IMR-90 (cell line): ENCODE results near the gene FAR2. TPM values are rescaled to one million over a fixed set of nuclear protein-coding genes. Genes with fewer than 3 reads are reported as not detected.

Source experiments
- ATAC-seq: fragments of 200-7000 bp; cut with Tn5 transposase; 2 replicates; pipeline ENCODE4 v1.9.1; 2020; ENCODE audit warnings: low read depth, mild to moderate bottlenecking, moderate library complexity
- BruUV-seq: library from RNA; stranded (reverse); fragments of 400-500 nt; replicated peaks from 2 replicates; lab custom pipeline; 2021; lab: Mats Ljungman, UMichigan
- CTCF ChIA-PET: fragments of 300-600 bp; formaldehyde crosslinking; extraction: SDS; loops from one replicate; lab custom pipeline; 2021; ENCODE audit warnings: antibody characterized with exemption; lab: Yijun Ruan, JAX
- POLR2A ChIA-PET: fragments of 300-600 bp; sonication (Branson Sonifier 250); formaldehyde crosslinking; loops from one replicate; lab custom pipeline; 2022; ENCODE audit warnings: antibody characterized with exemption; ENCODE audit not compliant: unreplicated experiment; lab: Charles Lee
- DNase-seq: peaks from one replicate; pipeline ENCODE4 v3.0.0; 2013
- H2AFZ ChIP-seq: replicated peaks from 2 replicates; pipeline ENCODE3; 2013; ENCODE audit warnings: low read length, mild to moderate bottlenecking; ENCODE audit not compliant: poor library complexity
- H2AK5ac ChIP-seq: 2 replicates; pipeline ENCODE4 v1.6.1; 2013; ENCODE audit warnings: low read depth, low read length, inconsistent platforms
- H2AK9ac ChIP-seq: replicated peaks from 2 replicates; pipeline ENCODE3; 2013; ENCODE audit warnings: mild to moderate bottlenecking, low read depth, low read length, moderate library complexity; ENCODE audit not compliant: poor library complexity
- H2BK120ac ChIP-seq: 2 replicates; pipeline ENCODE4 v1.6.1; 2013; ENCODE audit warnings: low read depth, low read length, inconsistent platforms
- H2BK15ac ChIP-seq: 3 replicates; pipeline ENCODE4 v1.6.1; 2013; ENCODE audit warnings: low read depth, low read length, inconsistent platforms
- H2BK20ac ChIP-seq: 2 replicates; pipeline ENCODE4 v1.6.1; 2013; ENCODE audit warnings: low read depth, mild to moderate bottlenecking, inconsistent platforms, low read length, moderate library complexity
- H2BK5ac ChIP-seq: 2 replicates; pipeline ENCODE4 v1.6.1; 2013; ENCODE audit warnings: mild to moderate bottlenecking, low read depth, low read length, inconsistent platforms; ENCODE audit not compliant: poor library complexity, severe bottlenecking
- H3K14ac ChIP-seq: replicated peaks from 2 replicates; pipeline ENCODE4 v1.6.1; 2013; ENCODE audit warnings: low read depth, low read length, inconsistent platforms
- H3K18ac ChIP-seq: 2 replicates; pipeline ENCODE4 v1.6.1; 2013; ENCODE audit warnings: low read depth, low read length, control low read depth
- H3K23ac ChIP-seq: 2 replicates; pipeline ENCODE4 v1.6.1; 2013; ENCODE audit warnings: low read depth, low read length, inconsistent platforms
- H3K27ac ChIP-seq: 2 replicates; pipeline ENCODE4 v1.5.1; 2013; ENCODE audit warnings: mild to moderate bottlenecking, control low read depth, low read length; ENCODE audit not compliant: insufficient read depth
- H3K27me3 ChIP-seq: 2 replicates; pipeline ENCODE4 v1.6.1; 2013; ENCODE audit warnings: low read length; ENCODE audit not compliant: control insufficient read depth, insufficient read depth
- H3K36me3 ChIP-seq: 2 replicates; pipeline ENCODE4 v1.6.1; 2013; ENCODE audit warnings: low read length, mixed read lengths; ENCODE audit not compliant: control insufficient read depth, insufficient read depth
- H3K4ac ChIP-seq: 2 replicates; pipeline ENCODE4 v1.6.1; 2013; ENCODE audit warnings: low read depth, low read length, inconsistent platforms
- H3K4me1 ChIP-seq: 2 replicates; pipeline ENCODE4 v1.6.1; 2013; ENCODE audit warnings: low read length, mixed read lengths; ENCODE audit not compliant: control insufficient read depth, insufficient read depth
- H3K4me2 ChIP-seq: 2 replicates; pipeline ENCODE4 v1.6.1; 2013; ENCODE audit warnings: low read depth, mild to moderate bottlenecking, control low read depth, low read length, moderate library complexity
- H3K4me3 ChIP-seq: 2 replicates; pipeline ENCODE4 v1.5.1; 2013; ENCODE audit warnings: low read depth, mild to moderate bottlenecking, control low read depth, low read length, moderate library complexity; ENCODE audit not compliant: insufficient read depth
- H3K56ac ChIP-seq: 2 replicates; pipeline ENCODE4 v1.6.1; 2013; ENCODE audit warnings: low read length, inconsistent platforms; ENCODE audit not compliant: insufficient read depth; ENCODE audit errors: extremely low read depth
- H3K79me1 ChIP-seq, 2 experiments: 2 replicates each; pipeline ENCODE4 v1.6.1; 2013; ENCODE audit warnings: low read length in 2 of 2, inconsistent platforms in 1 of 2, low read depth in 1 of 2
- H3K9ac ChIP-seq: 2 replicates; pipeline ENCODE4 v1.6.1; 2013; ENCODE audit warnings: low read depth, low read length, control low read depth
- H3K9me1 ChIP-seq: 2 replicates; pipeline ENCODE4 v1.6.1; 2013; ENCODE audit warnings: low read length, inconsistent platforms; ENCODE audit not compliant: insufficient read depth
- H3K9me3 ChIP-seq: 2 replicates; pipeline ENCODE4 v1.6.1; 2013; ENCODE audit warnings: low read length; ENCODE audit not compliant: control insufficient read depth, insufficient read depth
- H4K20me1 ChIP-seq: 2 replicates; pipeline ENCODE4 v1.6.1; 2013; ENCODE audit warnings: low read length, inconsistent platforms; ENCODE audit not compliant: insufficient read depth
- H4K5ac ChIP-seq: 2 replicates; pipeline ENCODE4 v1.6.1; 2013; ENCODE audit warnings: mild to moderate bottlenecking, low read depth, low read length, control low read depth
- H4K8ac ChIP-seq, 2 experiments: 2 replicates each; pipeline ENCODE4 v1.6.1; 2013; ENCODE audit warnings: low read depth in 2 of 2, low read length in 2 of 2, control low read depth in 1 of 2, inconsistent platforms in 1 of 2
- H4K91ac ChIP-seq: 2 replicates; pipeline ENCODE4 v1.6.1; 2013; ENCODE audit warnings: low read depth, low read length, inconsistent platforms; ENCODE audit not compliant: insufficient read depth
- BHLHE40 ChIP-seq: fragments of 150-350 bp; IDR thresholded peaks from 2 replicates; pipeline ENCODE4 v1.6.1; 2016; ENCODE audit warnings: mild to moderate bottlenecking, low read depth, low read length
- CEBPB ChIP-seq: IDR thresholded peaks from 2 replicates; pipeline ENCODE4 v1.6.1; 2012; ENCODE audit warnings: low read depth, low read length, improper control_type of control experiment
- CHD1 ChIP-seq: IDR thresholded peaks from 2 replicates; pipeline ENCODE4 v1.6.1; 2012; ENCODE audit warnings: low read depth, low read length, improper control_type of control experiment
- MAZ ChIP-seq: IDR thresholded peaks from 2 replicates; pipeline ENCODE4 v1.6.1; 2012; ENCODE audit warnings: low read depth, mild to moderate bottlenecking, low read length, improper control_type of control experiment, moderate library complexity, borderline replicate concordance
- MXI1 ChIP-seq: IDR thresholded peaks from 2 replicates; pipeline ENCODE4 v1.6.1; 2012; ENCODE audit warnings: low read depth, mild to moderate bottlenecking, low read length, moderate library complexity, borderline replicate concordance
- NFE2L2 ChIP-seq: fragments of 150-350 bp; IDR thresholded peaks from 2 replicates; pipeline ENCODE4 v1.6.1; 2016; ENCODE audit warnings: low read depth, mild to moderate bottlenecking, low read length
- POLR2A ChIP-seq: IDR thresholded peaks from 2 replicates; pipeline ENCODE4 v1.6.1; 2012; ENCODE audit warnings: mild to moderate bottlenecking, low read depth, low read length
- RAD21 ChIP-seq: IDR thresholded peaks from 2 replicates; pipeline ENCODE4 v1.6.1; 2012; ENCODE audit warnings: low read length, improper control_type of control experiment
- RCOR1 ChIP-seq: IDR thresholded peaks from 2 replicates; pipeline ENCODE4 v1.6.1; 2012; ENCODE audit warnings: mild to moderate bottlenecking, low read length, improper control_type of control experiment; ENCODE audit not compliant: insufficient replicate concordance
- RFX5 ChIP-seq: IDR thresholded peaks from 2 replicates; pipeline ENCODE4 v1.8.0; 2012; ENCODE audit warnings: low read depth, mild to moderate bottlenecking, low read length, moderate library complexity
- WGBS, 2 experiments: methylation state at CpG; one replicate each; pipeline versions ENCODE4 v1.1.5 to v1.1.7; 2013; ENCODE audit warnings: missing lambda C conversion rate in 2 of 2; ENCODE audit not compliant: insufficient read length in 1 of 2; ENCODE audit errors: extremely low coverage in 2 of 2; 5-methylcytosine and 5-hydroxymethylcytosine counted together
- dilution Hi-C: fragments of 300-500 bp; cut with HindIII; formaldehyde crosslinking; loops from one replicate; pipeline ENCODE4 v1.14.3; 2018; ENCODE audit warnings: low sequenced_read_pairs; ENCODE audit not compliant: unreplicated experiment
- in situ Hi-C: fragments of 300-500 bp; cut with MboI; formaldehyde crosslinking; loops from 3 replicates; pipeline ENCODE4 v1.14.3; 2019; ENCODE audit warnings: low sequenced_read_pairs, inconsistent platforms, mixed read lengths
- intact Hi-C: fragments of 100-400 bp; cut with micrococcal nuclease; formaldehyde crosslinking; loops from 2 replicates; pipeline ENCODE4 v1.10.0; 2022
- polyA plus RNA-seq, 3 experiments: library from polyadenylated mRNA; depleted of rRNA; stranded (reverse); fragments of >200 nt; gene quantifications; 2 replicates each; pipeline ENCODE4 v1.2.3, GENCODE V29; 2012; ENCODE audit warnings: low replicate concordance in 1 of 3
- total RNA-seq: library from RNA; depleted of rRNA; stranded (reverse); fragments of >200 nt; gene quantifications from 2 replicates; pipeline ENCODE4 v1.2.3, GENCODE V29; 2012
- TF ChIP-seq, protein P1 (sequence below): fragments of 150-350 bp; IDR thresholded peaks from 2 replicates; pipeline ENCODE4 v1.6.1; 2016; ENCODE audit warnings: low read depth, mild to moderate bottlenecking, low read length, moderate library complexity, borderline replicate concordance
- TF ChIP-seq, protein P2 (sequence below): conservative IDR thresholded peaks from 2 replicates; pipeline ENCODE4 v1.5.1; 2012; ENCODE audit warnings: mild to moderate bottlenecking, low read depth, low read length, improper control_type of control experiment
- TF ChIP-seq, protein P3 (sequence below): fragments of 150-350 bp; IDR thresholded peaks from 2 replicates; pipeline ENCODE4 v1.6.1; 2017; ENCODE audit warnings: mild to moderate bottlenecking, antibody characterized with exemption, low read length, low read depth

FAR2 gene
- total and polyA plus RNA-seq, 2 of the 4 experiments (the other 2 are of a cell fraction): 1.1 to 2.0 TPM

DNA sequence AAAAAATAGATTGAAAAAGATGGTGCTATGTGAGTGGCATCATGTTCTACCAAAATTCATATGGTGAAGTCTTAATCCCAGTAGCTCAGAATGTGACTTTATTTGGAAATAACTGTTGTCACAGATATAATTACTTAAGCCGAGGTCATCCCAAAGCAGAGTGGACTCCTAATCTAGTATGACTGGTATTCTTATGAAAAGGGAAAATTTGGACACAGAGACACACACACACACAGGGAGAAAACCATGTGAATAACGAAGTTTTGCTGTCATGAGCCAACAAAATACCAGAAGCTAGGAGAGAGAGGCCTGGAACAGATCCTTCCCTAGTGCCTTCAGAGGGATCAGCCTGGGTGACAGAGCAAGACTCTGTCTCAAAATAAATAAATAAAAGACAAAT, 62.6 kb downstream of the FAR2 start:
- Histone ChIP-seq H3K14ac (no peak overlapping the region), H3K56ac (no peak overlapping the region), H3K9ac (no peak overlapping the region), H3K4me1 (no peaks in the 10 kb centered on the region), H4K8ac (no peak overlapping the region), H2BK20ac (no peak overlapping the region), H2AK9ac (no peak overlapping the region), H3K4me3 (no peak overlapping the region), H2AK5ac (no peak overlapping the region), H3K36me3 (no peaks in the 10 kb centered on the region), H3K79me1 (no peaks in the 10 kb centered on the region), H3K27ac (no peak overlapping the region), H3K9me3 (no peaks in the 10 kb centered on the region), H2AFZ (no peak overlapping the region), H3K18ac (no peak overlapping the region), H3K9me1 (no peaks in the 10 kb centered on the region), H2BK5ac (no peak overlapping the region), H3K23ac (no peak overlapping the region), H3K27me3 (no peaks in the 10 kb centered on the region), H4K5ac (no peak overlapping the region), H4K91ac (no peak overlapping the region), H4K20me1 (no peaks in the 10 kb centered on the region), H3K4me2 (no peak overlapping the region), H2BK15ac (no peak overlapping the region), H3K4ac (no peak overlapping the region), H2BK120ac (no peak overlapping the region)
- in situ Hi-C loops (no loop called here), intact Hi-C loops (no loop called here), dilution Hi-C loops (no loop called here)
- ChIA-PET POLR2A (no interaction called here), CTCF (interaction anchor here (1.3 kb wide), 1 partner anchor 13 kb away, joined by 5 read pairs; no protein-coding TSS in a partner anchor)
- no peak for ATAC-seq
- TF ChIP-seq, protein P1, sequence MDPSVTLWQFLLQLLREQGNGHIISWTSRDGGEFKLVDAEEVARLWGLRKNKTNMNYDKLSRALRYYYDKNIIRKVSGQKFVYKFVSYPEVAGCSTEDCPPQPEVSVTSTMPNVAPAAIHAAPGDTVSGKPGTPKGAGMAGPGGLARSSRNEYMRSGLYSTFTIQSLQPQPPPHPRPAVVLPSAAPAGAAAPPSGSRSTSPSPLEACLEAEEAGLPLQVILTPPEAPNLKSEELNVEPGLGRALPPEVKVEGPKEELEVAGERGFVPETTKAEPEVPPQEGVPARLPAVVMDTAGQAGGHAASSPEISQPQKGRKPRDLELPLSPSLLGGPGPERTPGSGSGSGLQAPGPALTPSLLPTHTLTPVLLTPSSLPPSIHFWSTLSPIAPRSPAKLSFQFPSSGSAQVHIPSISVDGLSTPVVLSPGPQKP: no peak
- no peak for TF ChIP-seq RFX5
- TF ChIP-seq MAZ: no peak
- TF ChIP-seq, protein P2, sequence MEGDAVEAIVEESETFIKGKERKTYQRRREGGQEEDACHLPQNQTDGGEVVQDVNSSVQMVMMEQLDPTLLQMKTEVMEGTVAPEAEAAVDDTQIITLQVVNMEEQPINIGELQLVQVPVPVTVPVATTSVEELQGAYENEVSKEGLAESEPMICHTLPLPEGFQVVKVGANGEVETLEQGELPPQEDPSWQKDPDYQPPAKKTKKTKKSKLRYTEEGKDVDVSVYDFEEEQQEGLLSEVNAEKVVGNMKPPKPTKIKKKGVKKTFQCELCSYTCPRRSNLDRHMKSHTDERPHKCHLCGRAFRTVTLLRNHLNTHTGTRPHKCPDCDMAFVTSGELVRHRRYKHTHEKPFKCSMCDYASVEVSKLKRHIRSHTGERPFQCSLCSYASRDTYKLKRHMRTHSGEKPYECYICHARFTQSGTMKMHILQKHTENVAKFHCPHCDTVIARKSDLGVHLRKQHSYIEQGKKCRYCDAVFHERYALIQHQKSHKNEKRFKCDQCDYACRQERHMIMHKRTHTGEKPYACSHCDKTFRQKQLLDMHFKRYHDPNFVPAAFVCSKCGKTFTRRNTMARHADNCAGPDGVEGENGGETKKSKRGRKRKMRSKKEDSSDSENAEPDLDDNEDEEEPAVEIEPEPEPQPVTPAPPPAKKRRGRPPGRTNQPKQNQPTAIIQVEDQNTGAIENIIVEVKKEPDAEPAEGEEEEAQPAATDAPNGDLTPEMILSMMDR: no peak
- TF ChIP-seq POLR2A: no peak
- TF ChIP-seq RAD21: no peak
- no peak for TF ChIP-seq BHLHE40
- TF ChIP-seq, protein P3, sequence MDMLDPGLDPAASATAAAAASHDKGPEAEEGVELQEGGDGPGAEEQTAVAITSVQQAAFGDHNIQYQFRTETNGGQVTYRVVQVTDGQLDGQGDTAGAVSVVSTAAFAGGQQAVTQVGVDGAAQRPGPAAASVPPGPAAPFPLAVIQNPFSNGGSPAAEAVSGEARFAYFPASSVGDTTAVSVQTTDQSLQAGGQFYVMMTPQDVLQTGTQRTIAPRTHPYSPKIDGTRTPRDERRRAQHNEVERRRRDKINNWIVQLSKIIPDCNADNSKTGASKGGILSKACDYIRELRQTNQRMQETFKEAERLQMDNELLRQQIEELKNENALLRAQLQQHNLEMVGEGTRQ: no peak
- no peak for TF ChIP-seq CHD1
- no peak for TF ChIP-seq RCOR1
- TF ChIP-seq CEBPB: no peak
- no peak for TF ChIP-seq NFE2L2
- no peak for TF ChIP-seq MXI1
- no peak for DNase-seq
- WGBS, 2 experiments: no CpG with 5 or more reads among the region's 2 CpGs
- no TSS peak for BruUV-seq
